EH (cell line): ENCODE data around the gene ALDH1B1.

Experiments
- DNase-seq: peaks from one replicate; pipeline ENCODE4 v3.0.0-alpha.2; 2015; ENCODE audit warnings: low read depth

Gene ALDH1B1

DNA sequence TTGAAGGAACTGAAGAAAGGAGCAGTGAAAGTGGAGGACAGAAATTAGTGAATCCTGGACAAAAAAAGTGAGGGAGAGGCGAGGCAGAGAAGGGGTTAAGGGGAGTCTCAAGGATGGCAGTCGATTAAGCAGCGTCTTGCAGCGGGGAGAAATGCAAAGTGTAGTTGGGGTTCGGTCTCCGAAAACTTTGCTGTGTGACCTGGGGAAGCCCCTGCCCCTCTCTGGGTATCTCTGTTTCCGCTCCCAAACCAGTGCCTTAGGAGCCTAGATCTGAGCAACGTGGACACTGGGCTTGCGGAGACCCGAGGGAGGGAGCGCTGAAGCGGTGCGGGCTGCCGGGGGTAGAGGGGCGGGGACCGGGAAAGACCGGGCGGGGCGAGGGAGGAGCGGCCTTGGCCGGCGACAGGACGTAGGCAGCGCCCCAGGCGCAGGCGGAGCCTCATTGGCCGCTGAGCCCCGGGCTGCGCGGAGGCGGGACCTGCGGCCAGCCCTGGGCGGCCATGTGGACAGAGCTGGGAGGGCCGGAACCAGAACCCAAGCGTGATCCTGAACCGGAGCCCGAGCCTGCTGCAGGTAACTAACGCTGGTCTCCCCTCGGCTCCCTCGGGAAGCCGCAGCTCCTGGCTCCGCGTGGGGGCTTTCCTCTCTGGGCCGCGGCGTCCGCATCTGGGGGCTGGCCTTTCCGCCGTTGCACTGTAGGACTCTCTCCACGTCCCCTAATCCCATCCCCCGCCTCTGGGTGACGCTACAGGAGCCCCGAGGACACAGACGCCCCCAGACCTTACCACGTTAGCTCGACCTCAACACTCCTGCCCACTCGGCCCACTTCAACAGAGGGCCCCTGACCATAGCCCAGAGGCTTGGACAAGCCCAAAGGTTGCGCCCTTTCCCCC lies at the start of gene ALDH1B1:
TSS of gene ALDH1B1 (plus strand) at position 468 of the 893 bp plus-strand sequence. CDS start 3,047 bp downstream, outside the sequence.
- DNase-seq = peak; percentile 88

DNA sequence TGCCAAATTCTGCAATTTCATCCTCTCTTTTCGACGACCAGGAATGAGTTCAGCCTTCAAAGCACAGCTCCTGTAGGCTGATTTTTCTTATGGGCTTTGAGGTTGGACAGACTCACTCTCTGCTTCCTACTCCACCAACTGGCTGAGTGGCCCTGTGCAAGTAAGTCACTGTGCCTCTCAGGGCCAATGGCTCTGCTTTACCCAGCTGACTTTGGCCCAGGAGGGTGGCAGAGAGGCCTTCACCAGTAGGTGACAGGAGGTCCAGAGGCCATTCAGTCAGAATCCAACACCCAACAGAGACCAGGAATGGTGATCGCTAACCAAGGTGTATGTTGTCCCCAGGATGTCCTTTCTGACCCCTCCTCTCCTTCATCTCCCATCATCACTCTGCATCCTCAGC lies 49.5 kb upstream of the ALDH1B1 start:
- no peak for DNase-seq

DNA sequence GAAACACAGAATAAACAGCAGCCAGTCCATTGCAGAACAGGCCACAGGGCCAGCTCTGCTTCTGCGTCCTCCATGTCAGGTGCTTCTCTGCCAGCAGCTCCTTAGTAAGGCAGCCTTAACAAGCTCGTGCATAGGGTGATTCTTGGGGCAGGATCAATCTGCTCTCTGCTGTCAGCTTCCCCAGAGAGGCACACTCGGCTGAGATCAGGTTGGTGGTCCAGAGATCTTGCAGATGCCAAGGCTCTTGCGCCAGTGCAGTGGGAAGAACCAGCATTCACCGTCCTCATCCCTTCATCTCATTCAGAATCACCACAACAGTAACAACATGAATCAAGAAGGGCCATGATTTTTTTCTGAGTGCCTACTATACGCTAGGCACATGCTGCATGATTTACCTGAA lies 49.0 kb upstream of the ALDH1B1 start:
- DNase-seq = no peak

DNA sequence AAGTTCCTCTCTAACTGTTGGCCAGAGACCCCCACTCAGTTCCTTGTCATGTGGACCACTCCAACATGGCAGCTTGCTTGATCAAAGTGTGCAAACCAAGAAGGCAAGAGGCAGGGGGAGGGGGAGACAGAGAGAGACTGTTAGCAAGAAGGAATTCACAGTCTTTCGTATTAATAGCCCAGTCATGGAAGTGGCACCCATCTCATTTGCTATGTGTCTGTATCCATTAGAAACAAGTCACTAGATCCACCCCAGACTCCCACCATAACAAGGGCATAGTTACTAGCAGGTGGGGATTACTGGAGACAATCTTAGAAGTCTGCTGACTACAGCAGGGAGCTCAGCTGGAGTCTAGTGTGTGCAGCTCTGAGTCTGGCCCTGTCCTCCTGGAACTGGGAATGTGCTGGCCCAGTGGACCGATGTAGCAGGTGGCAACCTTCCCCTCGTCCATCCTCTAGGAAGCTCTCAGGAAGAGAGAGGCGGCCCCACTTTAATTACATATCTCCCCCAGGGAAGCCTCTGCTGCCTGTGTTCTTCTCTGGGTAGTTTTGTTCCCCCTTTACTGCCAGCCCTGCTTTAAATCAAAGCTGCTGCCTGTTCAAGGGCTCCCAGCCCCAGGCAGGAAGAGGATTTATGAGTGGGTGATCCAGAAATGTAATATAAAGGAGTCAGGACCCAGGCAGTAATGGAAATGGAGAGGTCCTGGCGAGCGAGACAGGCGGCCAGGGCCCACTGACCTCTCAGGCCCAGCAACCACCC lies 47.8 kb upstream of the ALDH1B1 start:
- DNase-seq = no peak

DNA sequence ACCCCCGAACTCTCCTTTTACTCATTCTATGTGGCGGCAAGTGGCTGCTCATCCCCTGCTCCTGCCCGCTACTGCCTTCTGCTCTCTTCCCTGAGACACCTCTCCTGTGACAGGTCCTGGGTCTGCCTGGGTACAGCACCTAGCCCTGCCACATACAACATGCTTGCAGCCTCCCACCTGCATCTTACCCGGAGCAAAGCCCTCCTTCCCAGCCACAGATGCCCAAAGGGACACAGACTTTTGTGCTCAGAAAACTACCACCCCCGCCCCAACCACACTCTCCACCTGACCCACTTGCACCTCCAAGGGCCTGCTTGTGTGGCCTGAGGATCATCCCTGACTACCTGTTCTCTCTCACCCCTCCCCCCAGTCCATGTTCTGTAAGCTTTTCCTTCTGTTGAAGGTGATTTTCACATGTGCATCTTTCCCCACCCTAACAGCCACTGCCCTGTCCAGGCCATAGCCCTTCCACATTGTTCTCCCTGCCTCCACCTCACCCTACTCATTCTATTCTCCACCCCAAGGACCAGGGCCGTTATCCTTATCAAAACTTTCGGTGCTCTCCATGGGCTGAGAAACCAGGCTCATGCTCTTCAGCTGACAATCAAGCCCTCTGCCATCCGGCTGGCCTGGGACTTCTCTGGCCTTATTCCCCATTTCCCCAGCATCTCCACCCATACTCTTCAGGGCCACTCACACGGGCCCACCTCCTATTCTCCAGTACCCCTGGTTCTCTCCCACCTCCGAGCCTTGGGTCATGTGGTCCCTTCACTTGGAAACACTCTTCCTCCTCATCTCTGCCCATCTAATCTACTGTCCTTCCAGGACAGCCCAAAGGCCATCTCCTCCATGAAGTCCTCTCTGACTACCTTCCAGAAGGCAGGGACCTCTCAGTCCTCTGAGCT lies 46.4 kb upstream of the ALDH1B1 start:
- DNase-seq = no peak

DNA sequence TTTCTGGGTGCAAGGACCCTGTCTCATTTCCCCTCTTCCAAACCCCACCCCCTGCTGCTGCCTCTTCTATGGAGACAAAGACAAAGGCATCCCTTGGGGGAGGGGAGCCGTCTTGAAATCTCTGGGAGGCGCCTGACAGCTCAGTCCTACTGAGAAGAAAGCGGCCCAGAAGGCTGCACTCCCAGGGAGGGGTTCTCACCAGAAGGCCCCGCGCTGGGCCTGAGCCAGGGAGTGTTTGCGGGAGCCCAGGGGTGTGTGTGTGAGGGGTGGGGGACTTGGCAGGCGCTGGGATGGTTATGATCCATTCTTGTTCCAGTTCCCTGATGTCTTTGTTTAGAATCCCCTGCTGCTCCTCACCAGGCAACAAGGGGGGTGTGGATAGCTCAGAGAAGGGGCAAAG lies 45.7 kb upstream of the ALDH1B1 start:
- DNase-seq = no peak

DNA sequence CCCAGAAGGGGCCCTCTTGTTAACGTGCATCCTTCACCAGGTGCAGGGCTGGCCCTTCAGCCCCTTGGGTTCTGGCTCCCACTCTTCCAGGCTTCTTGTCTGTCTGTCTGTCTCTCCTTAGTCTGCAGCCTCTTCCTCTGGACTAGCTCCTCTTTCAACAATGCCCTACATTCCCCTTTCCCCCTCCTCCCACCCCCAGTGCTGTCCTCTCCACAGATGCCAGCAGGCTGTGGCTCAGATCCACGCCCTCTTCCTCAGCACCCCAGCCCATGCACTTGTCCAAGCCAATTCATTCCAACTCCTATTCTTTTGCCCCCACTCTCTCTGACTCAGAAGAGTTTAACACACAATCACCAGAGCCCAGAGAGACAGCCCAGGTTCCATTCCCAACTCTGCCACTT lies 45.2 kb upstream of the ALDH1B1 start:
- no peak for DNase-seq

DNA sequence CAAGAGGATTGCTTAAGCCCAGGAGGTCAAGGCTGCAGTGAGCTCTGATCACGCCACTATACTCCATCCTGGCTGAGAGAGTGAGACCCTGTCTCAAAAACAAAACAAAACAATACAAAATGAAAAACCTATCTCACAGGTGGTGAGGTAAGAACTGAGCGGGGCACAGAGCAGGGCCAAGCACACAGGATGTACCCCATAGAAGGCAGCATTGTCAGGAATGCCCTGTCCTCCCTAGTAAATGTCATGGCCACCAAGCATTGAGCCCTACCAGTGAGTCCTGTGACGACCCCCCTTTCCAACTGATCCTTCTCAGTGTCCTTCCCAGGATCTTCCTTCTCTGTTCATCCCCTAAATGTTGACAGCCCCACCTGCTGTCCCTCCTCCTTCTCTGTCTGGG lies 44.6 kb upstream of the ALDH1B1 start:
- no peak for DNase-seq

DNA sequence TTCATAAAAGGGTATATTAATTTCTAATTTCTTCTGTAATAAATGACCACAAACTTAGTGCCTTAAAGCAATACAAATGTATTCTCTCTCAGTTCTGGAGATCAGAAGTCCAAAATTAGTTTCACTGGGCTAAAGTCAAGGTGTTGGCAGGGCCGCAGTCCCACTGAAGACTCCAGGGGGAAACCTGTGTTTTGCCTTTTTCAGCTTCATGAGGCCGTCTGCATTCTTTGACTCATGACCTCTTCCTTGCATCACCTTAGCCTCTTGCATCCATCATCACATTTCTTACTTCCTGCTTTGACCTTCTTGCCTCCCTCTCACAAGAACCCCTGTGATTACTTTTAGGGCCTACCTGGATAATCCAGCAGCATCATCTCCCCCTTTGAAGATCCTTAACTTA lies 42.0 kb upstream of the ALDH1B1 start:
- DNase-seq = no peak

DNA sequence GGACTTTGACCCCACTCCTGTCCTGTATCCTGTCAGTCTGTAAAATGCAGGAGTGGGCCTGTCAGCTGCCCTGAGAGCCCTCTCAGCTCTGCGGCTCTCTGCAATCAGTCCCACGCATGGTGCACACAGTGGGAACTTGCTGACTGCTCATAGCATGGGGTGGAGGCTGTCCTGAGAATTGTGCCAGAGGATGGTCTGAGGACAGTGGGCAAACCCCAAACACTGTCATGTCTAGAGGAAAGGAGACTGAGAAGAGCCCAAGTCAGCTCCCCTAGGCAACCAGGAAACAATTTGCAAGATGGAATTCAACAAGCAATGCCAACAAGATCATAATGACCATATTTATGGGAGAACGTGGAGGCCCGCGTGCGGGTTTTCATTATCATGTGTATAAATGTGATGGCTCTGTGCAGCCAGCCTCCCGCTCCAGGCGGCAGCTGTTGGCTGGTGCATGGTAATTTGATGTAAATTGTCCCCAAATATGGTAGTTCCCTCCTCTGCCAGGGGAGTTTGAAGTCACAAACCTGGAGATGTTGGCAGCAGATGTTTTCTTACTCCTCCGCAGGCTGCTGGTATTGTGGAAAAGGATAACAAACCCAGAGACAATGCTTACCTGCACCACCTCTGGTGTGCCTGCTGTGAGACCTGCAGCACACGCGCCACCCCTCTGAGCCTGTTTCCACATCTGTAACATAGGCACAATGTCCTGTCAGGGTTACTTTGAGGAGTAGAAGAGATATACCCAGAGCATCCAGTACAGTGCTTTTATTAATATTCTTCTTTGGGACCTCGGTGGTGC lies 39.8 kb upstream of the ALDH1B1 start:
- DNase-seq = no peak

DNA sequence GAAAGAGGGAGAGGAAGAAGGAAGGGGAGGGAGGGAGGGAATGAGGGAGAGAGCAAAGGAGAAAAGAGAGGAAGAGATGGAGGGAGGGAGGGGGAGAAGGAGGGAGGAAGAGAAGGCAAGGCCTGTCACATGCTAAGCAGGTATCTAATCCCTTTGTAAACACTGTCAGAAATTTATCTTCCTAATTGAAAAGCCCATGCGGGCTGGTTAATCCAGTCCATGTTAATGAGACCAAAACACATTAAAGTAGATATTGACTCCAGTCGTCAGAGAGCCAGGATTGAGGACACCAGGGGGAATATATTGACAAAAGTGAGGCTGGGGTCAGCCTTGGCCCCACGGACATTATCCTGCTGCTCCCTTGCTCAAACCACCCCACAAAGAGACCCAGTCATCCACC lies 37.4 kb upstream of the ALDH1B1 start:
- no peak for DNase-seq

DNA sequence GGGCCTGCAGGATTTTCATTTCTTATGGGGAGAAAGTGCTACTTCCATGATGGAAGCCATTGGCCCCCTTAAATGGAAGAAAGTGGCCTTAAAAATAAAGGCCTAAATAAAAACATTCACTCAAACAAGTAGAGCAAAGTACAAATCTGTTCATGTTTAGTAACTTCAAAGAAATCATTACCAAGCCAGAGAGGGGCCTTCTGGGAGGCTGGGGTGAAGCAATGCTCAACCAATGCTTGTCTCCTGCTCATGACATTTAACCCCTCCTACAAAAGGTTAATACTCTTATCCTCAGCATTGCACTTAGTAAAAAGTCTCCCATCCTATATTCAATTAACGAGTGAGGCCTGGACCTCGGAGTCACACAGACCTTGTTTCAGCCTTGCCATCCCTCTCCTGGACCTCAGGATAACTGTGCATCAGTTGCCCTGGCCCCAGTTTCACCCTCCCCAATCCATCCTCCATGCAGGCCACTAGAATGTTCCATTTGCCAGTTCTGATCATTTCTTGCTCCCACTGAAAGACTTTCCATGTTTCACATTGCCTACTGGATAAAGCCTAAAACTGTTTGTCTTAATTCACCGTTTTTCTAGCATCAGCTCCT lies 36.9 kb upstream of the ALDH1B1 start:
- DNase-seq = no peak

DNA sequence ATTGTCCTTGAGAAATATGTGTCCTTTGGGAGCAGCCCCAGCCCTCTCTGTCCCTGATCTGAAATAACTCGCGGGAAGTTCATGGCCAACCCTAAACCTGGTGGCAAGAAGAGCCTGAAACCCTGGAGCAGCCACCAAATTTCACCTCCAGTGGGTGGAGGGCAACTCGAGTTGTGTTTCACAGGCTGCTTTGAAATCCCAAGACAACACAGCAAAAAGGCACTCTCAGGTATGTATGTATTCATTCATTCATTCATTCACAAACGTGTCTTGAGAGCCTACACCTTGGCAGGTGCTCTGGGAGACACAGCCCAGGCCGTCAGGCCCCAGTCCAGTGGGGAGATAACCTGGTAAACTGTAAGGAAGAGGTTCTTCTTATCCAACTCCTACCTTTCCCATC lies 35.7 kb upstream of the ALDH1B1 start:
- DNase-seq = no peak

DNA sequence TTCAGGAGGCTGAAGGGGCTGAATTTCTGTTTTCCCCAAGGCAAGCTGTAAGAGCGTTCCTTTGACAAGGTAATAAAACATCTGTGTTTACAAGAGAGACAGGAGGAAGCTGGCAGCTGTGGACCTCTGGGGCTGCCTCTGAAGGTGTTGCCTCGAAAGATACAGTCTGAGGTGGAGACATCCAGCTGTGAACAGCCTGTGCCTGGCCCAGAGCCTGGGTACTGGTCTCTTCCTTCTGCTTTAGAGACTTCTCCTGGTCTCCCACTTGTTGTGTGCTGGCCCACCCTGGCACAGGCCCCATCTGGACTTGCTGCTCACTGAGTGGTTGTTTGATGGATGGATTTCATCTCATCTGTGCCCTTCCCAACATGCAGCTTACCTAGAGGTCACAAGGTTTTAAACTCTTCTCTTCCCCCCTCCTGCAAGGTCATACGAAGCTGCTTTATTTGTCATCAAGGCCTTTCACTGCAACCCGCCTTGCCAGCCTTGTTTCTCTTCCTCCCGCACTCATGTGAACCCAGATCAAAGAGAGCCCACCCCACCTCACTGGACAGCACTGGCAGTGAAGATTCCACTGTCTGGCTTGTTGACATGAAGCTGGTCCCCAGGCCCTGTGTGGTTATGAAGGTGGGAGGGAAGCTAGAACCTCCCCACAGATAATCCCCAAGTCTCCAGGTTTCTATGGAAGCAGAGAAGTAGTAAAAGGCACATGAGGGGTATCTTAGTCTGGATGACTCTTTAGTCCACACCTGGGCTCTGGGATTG lies 35.0 kb upstream of the ALDH1B1 start:
- no peak for DNase-seq

DNA sequence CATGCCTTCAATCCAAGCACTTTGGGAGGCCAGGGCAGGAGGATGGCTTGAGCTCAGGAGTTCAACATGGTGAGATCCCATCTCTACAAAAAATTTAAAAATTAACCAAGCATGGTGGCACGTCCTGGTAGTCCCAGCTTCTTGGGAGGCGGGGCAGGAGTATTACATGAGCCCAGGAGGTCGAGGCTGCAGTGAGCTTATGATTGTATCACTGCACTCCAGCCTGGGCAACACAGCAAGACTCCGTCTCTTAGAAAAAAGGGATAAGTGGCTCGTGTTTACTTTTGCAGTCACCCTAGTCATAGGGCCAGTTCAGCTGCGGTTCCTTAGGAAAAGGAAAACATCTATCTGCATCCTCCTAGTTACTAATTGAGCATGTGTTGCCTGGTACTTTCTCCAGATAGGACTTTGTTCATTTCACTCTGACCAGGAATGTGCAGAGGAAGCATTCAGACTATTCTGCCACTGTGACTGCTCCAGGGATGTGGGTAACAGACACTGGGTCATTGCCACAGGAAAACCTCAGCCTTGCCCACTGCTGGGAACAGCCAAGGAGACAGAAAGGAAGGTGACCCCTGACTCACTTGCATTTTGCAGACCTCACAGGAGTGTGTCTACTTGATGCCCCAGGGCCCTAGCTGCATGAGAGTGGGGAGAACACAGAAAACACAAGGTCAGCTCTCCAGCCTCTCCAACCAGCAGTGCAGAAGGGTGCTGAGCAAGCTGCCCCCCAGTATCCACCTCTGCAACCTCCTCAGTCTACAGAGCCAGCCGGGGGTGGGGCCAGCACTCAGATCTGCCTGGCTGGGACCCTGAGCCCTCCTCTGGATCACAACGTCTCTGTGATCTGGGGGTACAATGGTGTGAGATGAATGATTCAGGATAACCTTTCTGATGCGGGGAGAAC lies 33.9 kb upstream of the ALDH1B1 start:
- DNase-seq = peak; percentile 51

DNA sequence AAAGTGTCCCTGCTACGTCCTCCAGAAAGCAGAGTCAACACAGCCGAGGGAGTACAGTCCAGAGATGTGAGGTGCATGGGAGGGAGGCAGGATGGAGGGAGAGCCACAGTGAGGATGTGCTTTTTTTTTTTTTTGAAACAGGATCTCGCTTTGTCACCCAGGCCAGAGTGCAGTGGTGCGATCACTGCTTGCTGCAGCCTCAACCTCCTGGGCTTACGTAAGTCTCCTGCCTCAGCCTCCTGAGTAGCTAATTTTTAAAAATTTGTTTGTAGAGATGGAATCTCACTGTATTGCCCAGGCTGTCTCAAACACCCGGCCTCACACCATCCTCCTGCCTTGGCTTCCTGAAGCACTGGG lies 33.2 kb upstream of the ALDH1B1 start:
- DNase-seq = no peak

DNA sequence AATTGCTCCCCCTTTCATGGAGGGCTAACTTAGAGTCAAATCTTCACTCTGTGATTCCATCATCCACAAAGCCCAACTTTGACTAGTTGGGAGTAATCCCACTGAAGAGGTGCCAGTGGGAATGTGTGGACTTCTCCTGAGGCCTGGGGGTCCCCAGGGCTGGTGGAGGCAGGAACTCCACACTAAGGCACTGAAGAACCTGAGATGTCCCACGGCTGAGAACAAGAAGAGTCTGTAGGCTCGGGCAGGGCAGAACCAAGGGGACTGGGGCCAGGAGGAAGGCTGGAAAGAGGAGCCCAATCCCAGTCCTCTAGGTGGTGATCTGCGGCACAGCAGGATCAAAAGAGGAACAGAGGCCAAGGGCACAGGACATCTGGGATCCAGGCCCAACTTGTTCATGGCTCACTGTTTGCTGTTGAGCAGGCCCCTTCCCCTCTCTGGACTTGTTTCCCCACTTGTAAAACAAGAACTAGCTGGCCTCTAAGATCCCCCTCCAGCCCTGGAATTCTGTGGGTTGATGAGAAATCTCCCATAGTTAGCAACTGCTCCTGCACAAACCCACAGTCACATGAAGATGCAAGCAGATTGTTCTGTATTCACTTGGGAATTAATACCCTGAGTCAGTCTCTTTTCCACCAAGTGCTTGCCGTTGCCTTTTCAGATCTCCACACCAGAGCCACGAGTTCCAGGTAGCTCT lies 32.7 kb upstream of the ALDH1B1 start:
- DNase-seq = peak; percentile 18

DNA sequence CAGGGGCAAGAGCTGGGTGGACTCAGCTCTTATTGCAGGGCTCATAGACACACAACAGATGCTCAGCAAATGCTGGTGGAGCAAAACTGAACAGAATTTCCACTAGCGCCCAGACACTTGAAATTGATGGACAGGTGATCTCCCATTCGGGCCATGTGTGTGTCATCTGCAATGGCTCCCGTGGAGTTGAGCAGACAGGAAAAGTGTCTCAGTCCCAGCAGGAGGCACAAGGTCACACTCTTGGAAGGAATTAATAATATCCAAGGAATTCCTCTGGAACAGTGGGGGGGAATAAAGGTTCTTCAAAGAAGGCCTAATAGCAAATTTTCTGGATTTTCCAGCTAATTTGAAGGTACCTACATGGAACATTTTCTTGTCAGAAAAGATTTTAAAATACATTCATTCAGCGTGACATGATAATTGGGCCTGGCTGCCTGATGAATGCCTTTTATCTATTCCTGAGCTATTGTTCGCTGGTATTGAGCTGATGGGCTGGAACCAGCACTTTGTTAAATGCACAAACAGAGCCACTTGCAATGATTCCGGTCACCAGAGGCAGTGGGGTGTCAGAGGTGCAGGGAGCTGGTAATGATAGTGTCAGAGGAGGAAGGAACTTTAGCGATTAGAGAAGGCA lies 31.5 kb upstream of the ALDH1B1 start:
- DNase-seq = peak; percentile 34
